HFF-Myc (cell line): ENCODE data around the gene RBFOX2.

ENCODE experiments used
- DNase-seq: peaks from one replicate; pipeline ENCODE4 v3.0.0-alpha.2; 2011; ENCODE audit warnings: low read depth; ENCODE audit errors: extremely low read depth
- H3K4me3 ChIP-seq: replicated peaks from 2 replicates; pipeline ENCODE4 v1.5.1; 2011; ENCODE audit warnings: low read depth, mild to moderate bottlenecking, control low read depth, low read length
- CTCF ChIP-seq: IDR thresholded peaks from 2 replicates; pipeline ENCODE4 v1.5.1; 2012; ENCODE audit warnings: mild to moderate bottlenecking, low read depth, low read length, control low read depth; ENCODE audit errors: missing control alignments

Gene RBFOX2

GRCh38 chr22:35729309-35729698 is 299.3 kb downstream of the RBFOX2 start:
- DNase-seq = no peak
- TF ChIP-seq CTCF = no peak
- H3K4me3 ChIP-seq = no peak overlapping the region

- no peak overlapping the region for H3K4me3 ChIP-seq
- DNase-seq = no peak
These were observed 299.9 kb downstream of the RBFOX2 start for GRCh38 chr22:35728639-35729308.

GRCh38 chr22:35727436-35727835 is 301.2 kb downstream of the RBFOX2 start:
- DNase-seq = no peak
- H3K4me3 ChIP-seq = no peak overlapping the region
- TF ChIP-seq CTCF = no peak

More at GRCh38 chr22:35728639-35729308, 299.9 kb downstream of the RBFOX2 start:
- no peak for TF ChIP-seq CTCF

GRCh38 chr22:35726933-35727332 is 301.7 kb downstream of the RBFOX2 start:
- no peak for DNase-seq
- no peak overlapping the region for H3K4me3 ChIP-seq
- no peak for TF ChIP-seq CTCF

- no peak overlapping the region for H3K4me3 ChIP-seq
- no peak for TF ChIP-seq CTCF
- no peak for DNase-seq
These were observed 302.2 kb downstream of the RBFOX2 start for GRCh38 chr22:35726398-35726797.

- no peak overlapping the region for H3K4me3 ChIP-seq
- DNase-seq = no peak
- no peak for TF ChIP-seq CTCF
These were observed 303.1 kb downstream of the RBFOX2 start for GRCh38 chr22:35725521-35725920.

GRCh38 chr22:35721960-35722359 is 306.7 kb downstream of the RBFOX2 start:
- no peak for DNase-seq
- TF ChIP-seq CTCF = no peak
- H3K4me3 ChIP-seq = no peak overlapping the region
